GM21576 (cell line): Measurements from ENCODE around the gene DISC1.
"Not testable (repeated sequence)": the region's sequence is repeated elsewhere in the genome, so short reads cannot be mapped to it uniquely, and the experiment has no call there.

Experiments
- ATAC-seq: cut with Tn5 transposase; IDR thresholded peaks from one replicate; pipeline ENCODE4 v1.9.1; 2021; ENCODE audit warnings: mild to moderate bottlenecking, moderate library complexity; ENCODE audit not compliant: unreplicated experiment

DISC1 gene

GRCh38 chr1:231634323-231635013, 7.9 kb downstream of the DISC1 start:
- no peak for ATAC-seq

- ATAC-seq = no peak
These were observed 9.6 kb downstream of the DISC1 start for GRCh38 chr1:231636157-231636556.

GRCh38 chr1:231636922-231637321, 10.3 kb downstream of the DISC1 start:
- not testable (repeated sequence) for ATAC-seq

- ATAC-seq = no peak
These were observed 12.1 kb downstream of the DISC1 start for GRCh38 chr1:231638647-231639046.

- ATAC-seq = no peak
These were observed 13.2 kb downstream of the DISC1 start for GRCh38 chr1:231639819-231640218.

- not testable (repeated sequence) for ATAC-seq
These were observed 14.9 kb downstream of the DISC1 start for GRCh38 chr1:231641444-231641843.

GRCh38 chr1:231642061-231642460, 15.5 kb downstream of the DISC1 start:
- ATAC-seq = not testable (repeated sequence)

GRCh38 chr1:231642618-231643017, 16.0 kb downstream of the DISC1 start:
- ATAC-seq = no peak

- no peak for ATAC-seq
These were observed 16.7 kb downstream of the DISC1 start for GRCh38 chr1:231643071-231643934.

- ATAC-seq = no peak
These were observed 17.3 kb downstream of the DISC1 start for GRCh38 chr1:231643935-231644237.

- ATAC-seq = not testable (repeated sequence)
These were observed 19.0 kb downstream of the DISC1 start for GRCh38 chr1:231645634-231646033.

- ATAC-seq = not testable (repeated sequence)
These were observed 19.6 kb downstream of the DISC1 start for GRCh38 chr1:231646165-231646564.

GRCh38 chr1:231651621-231652260, 25.2 kb downstream of the DISC1 start:
- ATAC-seq = not testable (repeated sequence)

- ATAC-seq = no peak
These were observed 27.0 kb downstream of the DISC1 start for GRCh38 chr1:231653632-231654031.

GRCh38 chr1:231656741-231657140, 30.2 kb downstream of the DISC1 start:
- no peak for ATAC-seq

GRCh38 chr1:231658223-231658622, 31.6 kb downstream of the DISC1 start:
- not testable (repeated sequence) for ATAC-seq

- ATAC-seq = no peak
These were observed 33.6 kb downstream of the DISC1 start for GRCh38 chr1:231660198-231660597.

- ATAC-seq = no peak
These were observed 36.7 kb downstream of the DISC1 start for GRCh38 chr1:231663211-231663792.

GRCh38 chr1:231665101-231665500, 38.5 kb downstream of the DISC1 start:
- ATAC-seq = no peak

- no peak for ATAC-seq
These were observed 39.1 kb downstream of the DISC1 start for GRCh38 chr1:231665726-231666125.

GRCh38 chr1:231666220-231666936, 39.8 kb downstream of the DISC1 start:
- ATAC-seq = no peak
